CD4-positive, CD25-positive, alpha-beta regulatory T cell (primary cell): ENCODE measurements around the gene NFIC. TPM values are rescaled to one million over a fixed set of nuclear protein-coding genes. Genes with fewer than 3 reads are reported as not detected.
"Not testable (repeated sequence)": the region's sequence is repeated elsewhere in the genome, so short reads cannot be mapped to it uniquely, and the experiment has no call there.

Experiments used
- ATAC-seq, 2 donors: fragments of 150-1000 bp; cut with Tn5 transposase; one replicate each; pipeline ENCODE4 v1.10.0; 2021; ENCODE audit warnings: low read depth in 2 of 2, moderate number of reproducible peaks in 2 of 2, moderate library complexity in 1 of 2
- DNase-seq, 3 donors: peaks; one replicate each; pipeline versions ENCODE4 v3.0.0 to v3.0.0-alpha.2; 2012 to 2022; ENCODE audit warnings: mixed read lengths in 1 of 3
- H3K27ac ChIP-seq: one replicate; pipeline ENCODE4 v1.7.0; 2013; ENCODE audit warnings: mild to moderate bottlenecking, low read length; ENCODE audit not compliant: insufficient read depth, poor library complexity, severe bottlenecking
- H3K27me3 ChIP-seq: one replicate; pipeline ENCODE4 v1.7.0; 2013; ENCODE audit warnings: low read length; ENCODE audit not compliant: control insufficient read depth, insufficient read depth
- H3K36me3 ChIP-seq: one replicate; pipeline ENCODE4 v1.7.0; 2013; ENCODE audit warnings: mild to moderate bottlenecking, low read length, moderate library complexity; ENCODE audit not compliant: control insufficient read depth, insufficient read depth
- H3K4me1 ChIP-seq: 2 replicates; pipeline ENCODE4 v1.7.0; 2013; ENCODE audit warnings: mild to moderate bottlenecking, low read length; ENCODE audit not compliant: insufficient read depth, control insufficient read depth, poor library complexity, severe bottlenecking
- H3K4me3 ChIP-seq: one replicate; pipeline ENCODE4 v1.7.0; 2013; ENCODE audit warnings: low read depth, mild to moderate bottlenecking, low read length, moderate library complexity
- H3K9me3 ChIP-seq, 2 experiments: 1 replicate in 1 of 2; 2 replicates in 1 of 2; pipeline ENCODE4 v1.7.0; 2013; ENCODE audit warnings: low read length in 2 of 2, mild to moderate bottlenecking in 1 of 2, moderate library complexity in 1 of 2; ENCODE audit not compliant: control insufficient read depth in 2 of 2
- H3K27ac Mint-ChIP-seq, 3 donors: one replicate each; pipeline ENCODE4 v1.8.0; 2020 to 2022; ENCODE audit warnings: mild to moderate bottlenecking in 3 of 3, mixed read lengths in 3 of 3, moderate library complexity in 2 of 3
- H3K27me3 Mint-ChIP-seq: one replicate; pipeline ENCODE4 v1.8.0; 2022; ENCODE audit warnings: mild to moderate bottlenecking, mixed read lengths
- H3K36me3 Mint-ChIP-seq: one replicate; pipeline ENCODE4 v1.8.0; 2020; ENCODE audit warnings: mixed read lengths
- H3K4me1 Mint-ChIP-seq, 4 donors: one replicate each; pipeline ENCODE4 v1.8.0; 2020 to 2022; ENCODE audit warnings: mixed read lengths in 4 of 4, mild to moderate bottlenecking in 1 of 4
- H3K4me3 Mint-ChIP-seq, 4 donors: one replicate each; pipeline ENCODE4 v1.8.0; 2020 to 2022; ENCODE audit warnings: mild to moderate bottlenecking in 4 of 4, mixed read lengths in 4 of 4, moderate library complexity in 3 of 4
- H3K9me3 Mint-ChIP-seq, 7 donors: one replicate each; pipeline ENCODE4 v1.8.0; 2020 to 2022; ENCODE audit warnings: mixed read lengths in 7 of 7, mild to moderate bottlenecking in 3 of 7, moderate library complexity in 2 of 7
- polyA plus RNA-seq, 4 donors: library from polyadenylated mRNA; unstranded; fragments of 300-500 nt; fragmentation: Illumina TruSeq; gene quantifications; one replicate each; pipeline ENCODE4 v1.2.3, GENCODE V29; 2021
- total RNA-seq: library from RNA; stranded (reverse); gene quantifications from one replicate; pipeline ENCODE4 v1.2.3, GENCODE V29; 2022

The NFIC gene
- total and polyA plus RNA-seq, 5 donors from 2014 or later, result 3.7 to 17.8 (median 4.2) TPM

DNA sequence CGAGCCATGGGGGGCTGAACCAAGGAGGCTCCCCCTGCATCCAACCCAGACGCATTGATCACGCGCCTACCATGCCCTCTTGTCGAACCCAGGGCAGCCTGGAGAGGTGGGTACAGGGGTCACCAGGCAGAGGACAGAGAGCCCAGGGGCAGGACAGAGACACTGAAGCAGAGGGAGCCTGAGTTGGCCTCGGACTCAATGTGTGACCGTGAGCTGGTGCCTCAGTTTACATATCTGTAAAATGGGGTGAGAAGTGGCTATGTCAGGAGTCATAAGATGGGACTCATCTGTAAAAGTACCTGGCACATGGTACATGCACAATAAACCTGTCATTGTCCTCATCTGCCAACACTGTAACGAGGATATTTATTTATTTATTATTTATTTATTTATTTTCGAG, 24.1 kb upstream of the NFIC start:
- H3K36me3 ChIP-seq, result no peaks in the 10 kb centered on the region
- no peak overlapping the region for H3K27ac ChIP-seq
- H3K27me3 ChIP-seq, result no peaks in the 10 kb centered on the region
- H3K9me3 ChIP-seq, result no peaks in the 10 kb centered on the region
- H3K4me1 Mint-ChIP-seq, result peaks cover 0 to 19% (median 8%) of the 10 kb centered on the region in 4 donors
- H3K4me3 ChIP-seq, result no peak overlapping the region
- DNase-seq (no peak), ATAC-seq (no peak)
- no peaks in the 10 kb centered on the region for H3K27me3 Mint-ChIP-seq
- no peak overlapping the region for H3K27ac Mint-ChIP-seq
- H3K4me3 Mint-ChIP-seq, result no peak overlapping the region
- peaks cover 10% of the 10 kb centered on the region for H3K4me1 ChIP-seq
- H3K36me3 Mint-ChIP-seq, result no peaks in the 10 kb centered on the region
- no peaks in the 10 kb centered on the region for H3K9me3 Mint-ChIP-seq

- H3K4me3 ChIP-seq, H3K9me3 ChIP-seq, H3K36me3 Mint-ChIP-seq, H3K27me3 Mint-ChIP-seq, H3K36me3 ChIP-seq, H3K27ac ChIP-seq, ATAC-seq, H3K27me3 ChIP-seq, H3K9me3 Mint-ChIP-seq, DNase-seq, H3K4me3 Mint-ChIP-seq, H3K27ac Mint-ChIP-seq: not testable (repeated sequence)
- H3K4me1 ChIP-seq, result peaks cover 10% of the 10 kb centered on the region
- H3K4me1 Mint-ChIP-seq, result peaks cover 0 to 18% (median 8%) of the 10 kb centered on the region in 4 donors
Observed at GRCh38 chr19:3342962-3343361, 23.4 kb upstream of the NFIC start.

GRCh38 chr19:3343619-3344502, 22.5 kb upstream of the NFIC start:
- Mint-ChIP-seq H3K4me3 (peak overlapping the region in 3 of 4 donors; percentile 35 to 79 (median 54)), H3K36me3 (no peaks in the 10 kb centered on the region), H3K4me1 (peaks cover 0 to 10% (median 5%) of the 10 kb centered on the region in 4 donors), H3K27ac (peak overlapping the region in 1 of 3 donors; percentile 81), H3K27me3 (no peaks in the 10 kb centered on the region), H3K9me3 (no peaks in the 10 kb centered on the region)
- Histone ChIP-seq H3K27ac (no peak overlapping the region), H3K9me3 (no peaks in the 10 kb centered on the region), H3K4me1 (peaks cover 2% of the 10 kb centered on the region), H3K36me3 (no peaks in the 10 kb centered on the region), H3K4me3 (no peak overlapping the region), H3K27me3 (no peaks in the 10 kb centered on the region)
- ATAC-seq (peak; percentile 57 to 82), DNase-seq (peak in 1 of 3 donors; percentile 64)

- no peaks in the 10 kb centered on the region for H3K4me1 ChIP-seq
- H3K9me3 Mint-ChIP-seq, result no peaks in the 10 kb centered on the region
- peak overlapping the region in 1 of 3 donors; percentile 81 for H3K27ac Mint-ChIP-seq
- no peak overlapping the region for H3K27ac ChIP-seq
- peak overlapping the region in 1 of 4 donors; percentile 54 for H3K4me3 Mint-ChIP-seq
- H3K4me3 ChIP-seq, result no peak overlapping the region
- no peaks in the 10 kb centered on the region for H3K36me3 ChIP-seq
- H3K9me3 ChIP-seq, result no peaks in the 10 kb centered on the region
- H3K27me3 Mint-ChIP-seq, result no peaks in the 10 kb centered on the region
- ATAC-seq, result no peak
- DNase-seq, result no peak
- peaks cover 0 to 9% (median 4%) of the 10 kb centered on the region in 4 donors for H3K4me1 Mint-ChIP-seq
- no peaks in the 10 kb centered on the region for H3K27me3 ChIP-seq
- H3K36me3 Mint-ChIP-seq, result no peaks in the 10 kb centered on the region
Observed at GRCh38 chr19:3344608-3345598, 21.5 kb upstream of the NFIC start.

DNA sequence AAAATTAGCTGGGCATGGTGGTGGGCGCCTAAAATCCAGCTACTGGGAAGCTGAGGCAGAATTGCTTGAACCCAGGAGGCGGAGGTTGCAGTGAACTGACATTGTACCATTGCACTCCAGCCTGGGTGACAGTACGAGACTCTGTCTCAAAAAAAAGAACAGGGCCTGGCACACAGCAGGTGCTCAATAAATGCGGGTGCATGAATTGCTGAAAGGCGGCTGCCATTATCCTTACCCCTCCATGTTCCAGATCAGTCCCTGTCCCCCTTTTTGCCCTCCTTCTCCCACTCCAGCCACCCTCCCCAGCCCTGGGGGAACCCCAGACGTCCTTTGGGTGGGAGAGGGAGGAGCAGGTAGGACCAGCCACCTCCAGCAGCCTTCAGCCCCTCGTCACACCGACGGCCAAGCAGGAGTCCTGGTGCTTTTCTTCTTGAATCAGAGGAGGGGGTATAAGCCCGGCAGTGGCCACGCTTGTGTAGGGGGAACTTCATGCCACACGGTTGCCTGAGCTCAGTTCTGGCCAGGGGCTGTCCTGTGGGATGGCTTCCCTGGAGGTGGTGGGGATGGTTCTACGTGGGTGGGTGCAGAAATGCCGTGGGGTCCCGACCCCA, 20.4 kb upstream of the NFIC start:
- H3K36me3 ChIP-seq, result no peaks in the 10 kb centered on the region
- no peaks in the 10 kb centered on the region for H3K27me3 ChIP-seq
- H3K4me1 Mint-ChIP-seq, result peaks cover 0 to 9% (median 0%) of the 10 kb centered on the region in 4 donors
- no peaks in the 10 kb centered on the region for H3K36me3 Mint-ChIP-seq
- H3K9me3 ChIP-seq, result no peaks in the 10 kb centered on the region
- no peaks in the 10 kb centered on the region for H3K27me3 Mint-ChIP-seq
- no peak overlapping the region for H3K4me3 Mint-ChIP-seq
- no peak for ATAC-seq
- DNase-seq, result no peak
- no peak overlapping the region for H3K27ac Mint-ChIP-seq
- H3K27ac ChIP-seq, result no peak overlapping the region
- H3K4me1 ChIP-seq, result no peaks in the 10 kb centered on the region
- H3K4me3 ChIP-seq, result no peak overlapping the region
- no peaks in the 10 kb centered on the region for H3K9me3 Mint-ChIP-seq

DNA sequence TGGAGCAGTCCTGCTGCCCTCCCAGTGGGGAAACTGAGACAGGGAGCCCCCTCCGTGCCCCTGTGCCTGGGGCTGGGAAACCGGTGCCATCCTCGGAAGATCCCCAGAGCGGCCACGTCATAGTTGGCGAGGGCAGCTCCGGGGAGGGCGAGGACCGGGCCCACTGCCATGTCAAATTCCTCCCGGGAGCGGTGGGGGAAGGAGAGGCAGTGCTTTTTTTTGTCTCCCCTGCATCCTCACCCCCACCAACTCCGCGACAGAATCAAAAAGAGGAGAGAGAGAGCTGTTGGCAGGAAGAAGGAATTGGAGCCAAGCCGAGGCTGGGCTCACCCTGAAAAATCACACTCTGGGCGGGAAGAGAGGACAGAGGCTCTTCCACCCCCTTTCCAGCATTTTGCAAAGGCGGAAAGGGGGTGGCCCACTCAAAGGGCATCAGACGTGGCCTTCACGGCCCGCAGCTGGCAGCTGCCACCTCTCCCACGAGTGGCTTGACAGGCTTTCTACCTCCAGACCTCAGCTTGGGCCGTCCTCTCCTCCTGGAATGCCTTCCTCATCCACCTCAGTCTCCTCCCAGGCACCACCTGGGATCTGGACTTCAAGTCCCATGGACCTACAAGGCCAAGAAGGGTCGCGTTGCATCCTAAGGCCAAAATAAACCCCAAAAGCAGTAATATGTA, 19.6 kb upstream of the NFIC start:
- Histone ChIP-seq H3K36me3 (no peaks in the 10 kb centered on the region), H3K27me3 (no peaks in the 10 kb centered on the region), H3K9me3 (no peaks in the 10 kb centered on the region), H3K27ac (no peak overlapping the region), H3K4me3 (no peak overlapping the region), H3K4me1 (no peaks in the 10 kb centered on the region)
- ATAC-seq, result no peak
- H3K27me3 Mint-ChIP-seq, result peaks cover 6% of the 10 kb centered on the region
- no peak overlapping the region for H3K27ac Mint-ChIP-seq
- H3K9me3 Mint-ChIP-seq, result no peaks in the 10 kb centered on the region
- no peaks in the 10 kb centered on the region for H3K36me3 Mint-ChIP-seq
- no peak overlapping the region for H3K4me3 Mint-ChIP-seq
- peaks cover 0 to 9% (median 0%) of the 10 kb centered on the region in 4 donors for H3K4me1 Mint-ChIP-seq
- no peak for DNase-seq

GRCh38 chr19:3348042-3348441, 18.3 kb upstream of the NFIC start:
- DNase-seq, result no peak
- no peaks in the 10 kb centered on the region for H3K4me1 ChIP-seq
- Mint-ChIP-seq H3K4me3 (no peak overlapping the region), H3K27ac (no peak overlapping the region), H3K36me3 (no peaks in the 10 kb centered on the region), H3K4me1 (peaks cover 0 to 9% (median 0%) of the 10 kb centered on the region in 4 donors), H3K9me3 (no peaks in the 10 kb centered on the region), H3K27me3 (peaks cover 9% of the 10 kb centered on the region)
- H3K27ac ChIP-seq, result no peak overlapping the region
- H3K27me3 ChIP-seq, result no peaks in the 10 kb centered on the region
- no peak overlapping the region for H3K4me3 ChIP-seq
- no peaks in the 10 kb centered on the region for H3K9me3 ChIP-seq
- no peaks in the 10 kb centered on the region for H3K36me3 ChIP-seq
- ATAC-seq, result no peak
